ENCODE measurements around the gene HS3ST5. TPM values are rescaled to one million over a fixed set of nuclear protein-coding genes. Genes with fewer than 3 reads are reported as not detected.

HS3ST5 gene
- total RNA-seq, 2 donors from 2014 or later, result 0.31 to 2.0 TPM

GRCh38 chr6:114312931-114313330 is 29.9 kb downstream of the HS3ST5 start:
- no peaks in the 10 kb centered on the region for H3K9me3 Mint-ChIP-seq
- no peak for DNase-seq
- no peaks in the 10 kb centered on the region for H3K4me1 ChIP-seq (ENCODE audit: control insufficient read depth, insufficient read depth, low read length)
- H3K27me3 Mint-ChIP-seq (ENCODE audit: insufficient read depth), result no peaks in the 10 kb centered on the region
- no peak overlapping the region for H3K27ac Mint-ChIP-seq
- no peak overlapping the region for H3K4me3 ChIP-seq (ENCODE audit: low read length)
- H3K27ac ChIP-seq (ENCODE audit: low read depth, low read length), result no peak overlapping the region
- H3K4me3 Mint-ChIP-seq, result no peak overlapping the region
- no peaks in the 10 kb centered on the region for H3K36me3 ChIP-seq (ENCODE audit: control insufficient read depth, insufficient read depth, low read length)
- peaks cover 2% of the 10 kb centered on the region for H3K4me1 Mint-ChIP-seq
- 87 to 100% methylated on average over 1 to 4 of the region's 4 CpGs for WGBS, 2 experiments (ENCODE audit: insufficient coverage in 1 of 2, insufficient read length in 1 of 2)
- no peak overlapping the region for H3K9ac ChIP-seq (ENCODE audit: extremely low read depth, low read length, poor library complexity, severe bottlenecking)
- TF ChIP-seq, protein P1, sequence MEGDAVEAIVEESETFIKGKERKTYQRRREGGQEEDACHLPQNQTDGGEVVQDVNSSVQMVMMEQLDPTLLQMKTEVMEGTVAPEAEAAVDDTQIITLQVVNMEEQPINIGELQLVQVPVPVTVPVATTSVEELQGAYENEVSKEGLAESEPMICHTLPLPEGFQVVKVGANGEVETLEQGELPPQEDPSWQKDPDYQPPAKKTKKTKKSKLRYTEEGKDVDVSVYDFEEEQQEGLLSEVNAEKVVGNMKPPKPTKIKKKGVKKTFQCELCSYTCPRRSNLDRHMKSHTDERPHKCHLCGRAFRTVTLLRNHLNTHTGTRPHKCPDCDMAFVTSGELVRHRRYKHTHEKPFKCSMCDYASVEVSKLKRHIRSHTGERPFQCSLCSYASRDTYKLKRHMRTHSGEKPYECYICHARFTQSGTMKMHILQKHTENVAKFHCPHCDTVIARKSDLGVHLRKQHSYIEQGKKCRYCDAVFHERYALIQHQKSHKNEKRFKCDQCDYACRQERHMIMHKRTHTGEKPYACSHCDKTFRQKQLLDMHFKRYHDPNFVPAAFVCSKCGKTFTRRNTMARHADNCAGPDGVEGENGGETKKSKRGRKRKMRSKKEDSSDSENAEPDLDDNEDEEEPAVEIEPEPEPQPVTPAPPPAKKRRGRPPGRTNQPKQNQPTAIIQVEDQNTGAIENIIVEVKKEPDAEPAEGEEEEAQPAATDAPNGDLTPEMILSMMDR (conservative IDR thresholded peaks at IDR 0.05), result no peak
- no peaks in the 10 kb centered on the region for H3K27me3 ChIP-seq (ENCODE audit: control insufficient read depth, insufficient read depth, low read length, poor library complexity, severe bottlenecking)
- no peaks in the 10 kb centered on the region for H3K36me3 Mint-ChIP-seq (ENCODE audit: low read depth)
- no peaks in the 10 kb centered on the region for H3K9me3 ChIP-seq (ENCODE audit: control insufficient read depth, low read length)

- Histone ChIP-seq H3K4me3 (ENCODE audit: low read length) (no peak overlapping the region), H3K27ac (ENCODE audit: low read depth, low read length) (no peak overlapping the region), H3K27me3 (ENCODE audit: control insufficient read depth, insufficient read depth, low read length, poor library complexity, severe bottlenecking) (no peaks in the 10 kb centered on the region), H3K9ac (ENCODE audit: extremely low read depth, low read length, poor library complexity, severe bottlenecking) (no peak overlapping the region), H3K4me1 (ENCODE audit: control insufficient read depth, insufficient read depth, low read length) (no peaks in the 10 kb centered on the region), H3K9me3 (ENCODE audit: control insufficient read depth, low read length) (no peaks in the 10 kb centered on the region), H3K36me3 (ENCODE audit: control insufficient read depth, insufficient read depth, low read length) (no peaks in the 10 kb centered on the region)
- no peak for DNase-seq
- Mint-ChIP-seq H3K36me3 (ENCODE audit: low read depth) (no peaks in the 10 kb centered on the region), H3K9me3 (peaks cover 3% of the 10 kb centered on the region), H3K27ac (no peak overlapping the region), H3K27me3 (ENCODE audit: insufficient read depth) (no peaks in the 10 kb centered on the region), H3K4me3 (no peak overlapping the region), H3K4me1 (no peaks in the 10 kb centered on the region)
- WGBS, 2 experiments (ENCODE audit: insufficient coverage in 1 of 2, insufficient read length in 1 of 2), result 88 to 100% methylated on average over 1 to 2 of the region's 2 CpGs
- TF ChIP-seq, protein P1 (conservative IDR thresholded peaks at IDR 0.05), result no peak
Observed at GRCh38 chr6:114310053-114310452, 32.8 kb downstream of the HS3ST5 start.

DNA sequence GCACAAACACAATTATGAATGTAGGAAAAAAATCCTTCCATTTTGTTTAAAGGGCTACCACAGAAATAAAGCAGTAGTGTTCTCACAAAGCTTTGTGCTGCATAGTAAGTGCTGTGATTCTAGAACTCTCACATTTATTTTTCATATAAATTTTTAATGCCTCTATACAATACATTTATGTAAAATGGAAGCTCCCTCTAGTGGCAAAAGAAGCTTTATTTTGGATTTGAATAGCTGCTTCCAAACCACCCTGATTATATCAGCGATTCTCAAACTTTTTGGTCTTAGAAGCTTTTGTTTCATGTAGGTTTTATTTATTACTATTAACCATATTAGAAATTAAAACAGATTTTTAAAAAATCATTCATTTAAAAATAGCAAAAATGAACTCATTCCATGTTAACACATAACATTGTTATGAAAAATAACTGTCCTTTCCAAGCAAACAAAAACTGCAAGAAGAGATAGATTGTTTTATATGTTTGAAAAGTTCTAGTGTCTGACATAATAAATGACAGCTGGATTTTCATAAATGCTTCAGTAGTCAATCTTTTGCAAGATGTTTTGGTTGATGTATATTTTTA is 38.4 kb downstream of the HS3ST5 start:
- H3K27me3 Mint-ChIP-seq (ENCODE audit: insufficient read depth), result no peaks in the 10 kb centered on the region
- H3K36me3 Mint-ChIP-seq (ENCODE audit: low read depth), result peaks cover 1% of the 10 kb centered on the region
- Histone ChIP-seq H3K27ac (ENCODE audit: low read depth, low read length) (no peak overlapping the region), H3K4me3 (ENCODE audit: low read length) (no peak overlapping the region), H3K9me3 (ENCODE audit: control insufficient read depth, low read length) (no peaks in the 10 kb centered on the region), H3K4me1 (ENCODE audit: control insufficient read depth, insufficient read depth, low read length) (no peaks in the 10 kb centered on the region), H3K27me3 (ENCODE audit: control insufficient read depth, insufficient read depth, low read length, poor library complexity, severe bottlenecking) (no peaks in the 10 kb centered on the region), H3K36me3 (ENCODE audit: control insufficient read depth, insufficient read depth, low read length) (no peaks in the 10 kb centered on the region), H3K9ac (ENCODE audit: extremely low read depth, low read length, poor library complexity, severe bottlenecking) (no peak overlapping the region)
- TF ChIP-seq, protein P1 (conservative IDR thresholded peaks at IDR 0.05), result peak; percentile 81
- H3K4me3 Mint-ChIP-seq, result no peak overlapping the region
- WGBS, 2 experiments (ENCODE audit: insufficient coverage in 1 of 2, insufficient read length in 1 of 2), result 88% methylated on average over 1 of the region's 1 CpG; no CpG with 5 or more reads in 1 of the 2 experiments
- H3K9me3 Mint-ChIP-seq, result peaks cover 8% of the 10 kb centered on the region
- no peak overlapping the region for H3K27ac Mint-ChIP-seq
- no peaks in the 10 kb centered on the region for H3K4me1 Mint-ChIP-seq
- DNase-seq, result no peak

Measured in endodermal cell (in vitro differentiated cells).